ENCODE data around the gene FSTL3. TPM values are rescaled to one million over a fixed set of nuclear protein-coding genes. Genes with fewer than 3 reads are reported as not detected.

The FSTL3 gene
- total and polyA plus RNA-seq, 2 of the 13 experiments (the other 11 are each of a cell fraction or from before 2014, with no cell fraction given) = 13.5 to 15.6 TPM

- no peaks in the 10 kb centered on the region for H4K20me1 ChIP-seq (ENCODE audit: insufficient read depth, low read length)
- in situ Hi-C loops (cut with HindIII; ENCODE audit: extremely low pct_ligation_motif_present, low pct_unique_long_range_greater_than_20kb) (loop anchor here (5.0 to 10.0 kb wide), 2 partner anchors 64 to 146 kb away; partner anchors contain the start of gene HCN2), intact Hi-C loops (cut with micrococcal nuclease; ENCODE audit: unreplicated experiment) (no loop called here)
- H3K27ac ChIP-seq (ENCODE audit: extremely low read length, insufficient read depth, low read length) = no peak overlapping the region
- no peak overlapping the region for H3K9ac ChIP-seq (ENCODE audit: insufficient read depth, low read depth, low read length)
- no peaks in the 10 kb centered on the region for H3K27me3 ChIP-seq (ENCODE audit: control insufficient read depth in 1 of 2, insufficient read depth in 2 of 2, low read length in 2 of 2)
- H2AFZ ChIP-seq (ENCODE audit: low read length) = no peak overlapping the region
- no peak overlapping the region for H3K4me3 ChIP-seq (replicated peaks in 1 of 3; ENCODE audit: insufficient read depth in 1 of 3, low read depth in 2 of 3, low read length in 3 of 3)
- POLR2A ChIA-PET = no interaction called here
- CTCF ChIA-PET (ENCODE audit: low intra/inter-chr PET ratio, low total read pairs) = no interaction called here
- TF ChIP-seq POLR2AphosphoS2 (IDR thresholded peaks at IDR 0.05; ENCODE audit: low read depth, low read length) (no peak), HIVEP1 (CRISPR knock-in tag; IDR thresholded peaks at IDR 0.05) (no peak), CCAR2 (optimal IDR thresholded peaks at IDR 0.05; ENCODE audit: low read depth, low read length) (no peak), RNF2 (conservative IDR thresholded peaks at IDR 0.05; ENCODE audit: low read depth) (no peak), ATF5 (CRISPR knock-in tag; IDR thresholded peaks at IDR 0.05; ENCODE audit: low read depth) (no peak), BCLAF1 (IDR thresholded peaks at IDR 0.05) (no peak), ETV5 (CRISPR knock-in tag; IDR thresholded peaks at IDR 0.05; ENCODE audit: borderline replicate concordance) (no peak), SPEN (CRISPR knock-in tag; IDR thresholded peaks at IDR 0.05; ENCODE audit: low read depth) (no peak), ZNF713 (CRISPR knock-in tag; IDR thresholded peaks at IDR 0.05) (no peak), DNMT3B (CRISPR knock-in tag; conservative IDR thresholded peaks at IDR 0.05) (no peak), STAG1 (CRISPR knock-in tag; IDR thresholded peaks at IDR 0.05) (no peak), SMAD1 (CRISPR knock-in tag; IDR thresholded peaks at IDR 0.05; ENCODE audit: borderline replicate concordance, low read depth) (no peak), CENPT (CRISPR knock-in tag; IDR thresholded peaks at IDR 0.05; ENCODE audit: low read depth) (no peak), RARG (CRISPR knock-in tag; IDR thresholded peaks at IDR 0.05; ENCODE audit: low read depth) (no peak), KDM6A (CRISPR knock-in tag; IDR thresholded peaks at IDR 0.05; ENCODE audit: low read depth) (no peak), ZNF441 (CRISPR knock-in tag; IDR thresholded peaks at IDR 0.05; ENCODE audit: borderline replicate concordance) (no peak), ZNF776 (CRISPR knock-in tag; IDR thresholded peaks at IDR 0.05) (no peak), ARNT2 (CRISPR knock-in tag; IDR thresholded peaks at IDR 0.05; ENCODE audit: low read depth) (no peak)
- H3K36me3 ChIP-seq (replicated peaks in 1 of 2; ENCODE audit: control insufficient read depth in 1 of 2, insufficient read depth in 2 of 2, low read length in 2 of 2) = no peaks in the 10 kb centered on the region
- FAIRE-seq (no peak), ATAC-seq (no peak), DNase-seq (ENCODE audit: low spot score) (no peak)
- BruUV-seq (replicated peaks) = no TSS peak
- no peaks in the 10 kb centered on the region for H3K4me1 ChIP-seq (ENCODE audit: insufficient read depth, low read length)
- no peaks in the 10 kb centered on the region for H3K79me2 ChIP-seq (ENCODE audit: insufficient read depth, low read length)
- WGBS (ENCODE audit: low lambda C conversion rate) = no CpG with 5 or more reads among the region's 16 CpGs
- no peak overlapping the region for H3K4me2 ChIP-seq (ENCODE audit: low read depth, low read length)
- H3K9me3 ChIP-seq (ENCODE audit: low read length) = no peaks in the 10 kb centered on the region
Measured at GRCh38 chr19:731000-731399, 54.8 kb downstream of the FSTL3 start.

All from HepG2 (cell line).